ENCODE data around the gene HOXA13. TPM values are rescaled to one million over a fixed set of nuclear protein-coding genes. Genes with fewer than 3 reads are reported as not detected.

The HOXA13 gene
- total RNA-seq, 1 experiment from 2014 or later, result 0.68 TPM

DNA sequence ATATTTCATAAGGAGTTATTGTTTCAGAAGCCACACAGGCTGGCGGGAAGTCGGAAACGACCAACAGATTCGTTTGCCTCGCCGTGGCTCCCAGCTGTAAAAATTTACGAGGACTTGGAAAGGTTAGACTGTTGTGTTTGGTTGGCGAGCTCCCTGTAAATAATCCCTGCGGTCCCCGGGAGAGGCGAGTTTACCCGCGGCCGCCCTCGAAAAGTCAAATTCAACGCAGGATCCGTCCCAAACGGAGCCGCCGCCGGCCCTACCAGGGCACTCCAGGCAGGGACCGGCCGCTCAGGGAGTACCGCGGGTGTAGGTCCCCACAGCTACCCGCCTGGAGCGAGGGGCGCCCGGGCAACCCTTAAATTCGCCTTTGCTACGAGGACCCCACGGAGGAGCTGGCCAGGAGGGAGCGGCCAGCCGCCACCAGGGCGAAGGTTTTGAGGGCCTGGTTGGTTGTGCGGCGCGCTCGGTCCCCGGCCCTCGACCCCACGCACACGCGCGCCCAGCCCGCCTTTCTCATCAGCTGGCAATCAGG, 33.8 kb downstream of the HOXA13 start:
- TF ChIP-seq, protein P1, sequence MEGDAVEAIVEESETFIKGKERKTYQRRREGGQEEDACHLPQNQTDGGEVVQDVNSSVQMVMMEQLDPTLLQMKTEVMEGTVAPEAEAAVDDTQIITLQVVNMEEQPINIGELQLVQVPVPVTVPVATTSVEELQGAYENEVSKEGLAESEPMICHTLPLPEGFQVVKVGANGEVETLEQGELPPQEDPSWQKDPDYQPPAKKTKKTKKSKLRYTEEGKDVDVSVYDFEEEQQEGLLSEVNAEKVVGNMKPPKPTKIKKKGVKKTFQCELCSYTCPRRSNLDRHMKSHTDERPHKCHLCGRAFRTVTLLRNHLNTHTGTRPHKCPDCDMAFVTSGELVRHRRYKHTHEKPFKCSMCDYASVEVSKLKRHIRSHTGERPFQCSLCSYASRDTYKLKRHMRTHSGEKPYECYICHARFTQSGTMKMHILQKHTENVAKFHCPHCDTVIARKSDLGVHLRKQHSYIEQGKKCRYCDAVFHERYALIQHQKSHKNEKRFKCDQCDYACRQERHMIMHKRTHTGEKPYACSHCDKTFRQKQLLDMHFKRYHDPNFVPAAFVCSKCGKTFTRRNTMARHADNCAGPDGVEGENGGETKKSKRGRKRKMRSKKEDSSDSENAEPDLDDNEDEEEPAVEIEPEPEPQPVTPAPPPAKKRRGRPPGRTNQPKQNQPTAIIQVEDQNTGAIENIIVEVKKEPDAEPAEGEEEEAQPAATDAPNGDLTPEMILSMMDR (IDR thresholded peaks at IDR 0.05; ENCODE audit: insufficient read depth in 1 of 2, low read depth in 1 of 2, low read length in 1 of 2, severe bottlenecking in 1 of 2, unreplicated experiment in 1 of 2), result no peak
- no peaks in the 10 kb centered on the region for H3K27me3 ChIP-seq (replicated peaks; ENCODE audit: control insufficient read depth, insufficient read depth, low read length)
- ChIA-PET CTCF (interaction anchor here (0.5 to 0.8 kb wide), 2 partner anchors 10 to 503 kb away, joined by 3 read pairs; no protein-coding TSS in a partner anchor), POLR2A (no interaction called here)
- Mint-ChIP-seq H3K27ac (ENCODE audit: unreplicated experiment) (peak overlapping the region; percentile 42), H3K4me1 (ENCODE audit: low read depth, unreplicated experiment) (peaks cover 7% of the 10 kb centered on the region), H3K9me3 (ENCODE audit: unreplicated experiment) (no peaks in the 10 kb centered on the region), H3K27me3 (ENCODE audit: insufficient read depth, unreplicated experiment) (no peaks in the 10 kb centered on the region), H3K36me3 (ENCODE audit: insufficient read depth, unreplicated experiment) (peaks cover 11% of the 10 kb centered on the region), H3K4me3 (ENCODE audit: unreplicated experiment) (peak overlapping the region; percentile 78)
- H3K4me1 ChIP-seq, result peaks cover 5% of the 10 kb centered on the region; the same call in 1 of the 2 replicates
- intact Hi-C loops (cut with micrococcal nuclease; ENCODE audit: unreplicated experiment), result loop anchor here (10.0 kb wide), 1 partner anchor 961 kb away; the partner anchor contains the start of genes CBX3 and HNRNPA2B1
- no peaks in the 10 kb centered on the region for H3K9me3 ChIP-seq
- peak overlapping the region; percentile 66 for H3K4me3 ChIP-seq (ENCODE audit: low read depth, low read length)
- BruUV-seq (replicated peaks), result no TSS peak
- no peak for DNase-seq
- H3K36me3 ChIP-seq (ENCODE audit: control insufficient read depth, insufficient read depth, low read length), result no peaks in the 10 kb centered on the region

DNA sequence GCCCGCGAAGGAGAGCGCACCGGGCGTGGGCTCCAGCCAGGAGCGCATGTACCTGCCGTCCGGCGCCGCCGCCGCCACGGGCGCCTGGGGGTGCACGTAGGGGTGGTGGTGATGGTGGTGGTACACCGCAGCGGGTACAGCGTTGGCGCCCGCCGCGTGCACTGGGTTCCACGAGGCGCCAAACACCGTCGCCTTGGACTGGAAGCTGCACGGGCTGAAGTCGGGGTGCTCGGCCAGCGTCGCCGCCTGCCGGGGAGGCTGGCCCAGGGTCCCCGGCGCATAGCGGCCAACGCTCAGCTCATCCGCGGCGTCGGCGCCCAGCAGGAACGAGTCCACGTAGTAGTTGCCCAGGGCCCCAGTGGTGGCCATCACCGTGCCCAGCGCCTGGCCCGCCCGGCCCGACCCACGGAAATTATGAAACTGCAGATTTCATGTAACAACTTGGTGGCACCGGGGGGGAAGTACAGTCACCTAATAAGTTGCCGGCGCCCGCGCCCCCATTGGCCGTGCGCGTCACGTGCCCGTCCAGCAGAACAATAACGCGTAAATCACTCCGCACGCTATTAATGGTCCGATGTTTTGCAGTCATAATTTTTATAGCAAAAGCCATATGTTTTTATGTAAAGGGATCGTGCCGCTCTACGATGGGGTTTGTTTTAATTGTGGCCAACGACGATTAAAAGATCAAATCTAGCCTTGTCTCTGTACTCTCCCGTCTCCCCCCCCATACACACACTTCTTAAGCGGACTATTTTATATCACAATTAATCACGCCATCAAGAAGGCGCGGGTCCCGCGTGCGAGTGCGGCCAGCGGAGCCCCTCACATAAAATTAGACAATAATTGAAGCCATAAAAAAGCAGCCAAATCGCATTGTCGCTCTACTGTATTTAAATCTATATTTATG, 34.5 kb downstream of the HOXA13 start, which contains the start of gene HOXA9:
Gene HOXA9 (minus strand): TSS at position 449 of the 907 bp plus-strand sequence. CDS start 80 bp downstream, at position 369.
- H3K9me3 ChIP-seq, result no peaks in the 10 kb centered on the region
- peak within 1 kb of the TSS; percentile 66 for H3K4me3 ChIP-seq (ENCODE audit: low read depth, low read length)
- H3K27me3 ChIP-seq (replicated peaks; ENCODE audit: control insufficient read depth, insufficient read depth, low read length), result no peaks in the 10 kb centered on the region
- BruUV-seq (replicated peaks), result no TSS peak
- peak; percentile 81 for DNase-seq
- H3K4me1 Mint-ChIP-seq (ENCODE audit: low read depth, unreplicated experiment), result peaks cover 7% of the 10 kb centered on the region
- peaks cover 5% of the 10 kb centered on the region for H3K4me1 ChIP-seq
- intact Hi-C loops (cut with micrococcal nuclease; ENCODE audit: unreplicated experiment), result loop anchor here (10.0 kb wide), 1 partner anchor 961 kb away; the partner anchor contains the start of genes CBX3 and HNRNPA2B1
- H3K27ac Mint-ChIP-seq (ENCODE audit: unreplicated experiment), result peak within 1 kb of the TSS; percentile 42
- H3K27me3 Mint-ChIP-seq (ENCODE audit: insufficient read depth, unreplicated experiment), result no peaks in the 10 kb centered on the region
- ChIA-PET CTCF (interaction anchor here (0.5 to 1.0 kb wide), 4 partner anchors 11 to 504 kb away, joined by 3 to 4 read pairs (median 3); no protein-coding TSS in a partner anchor), POLR2A (interaction anchor here (0.6 kb wide), 1 partner anchor 576 kb away, joined by 3 read pairs; no protein-coding TSS in a partner anchor)
- peak within 1 kb of the TSS; percentile 78 for H3K4me3 Mint-ChIP-seq (ENCODE audit: unreplicated experiment)
- no peaks in the 10 kb centered on the region for H3K36me3 ChIP-seq (ENCODE audit: control insufficient read depth, insufficient read depth, low read length)
- no peaks in the 10 kb centered on the region for H3K9me3 Mint-ChIP-seq (ENCODE audit: unreplicated experiment)
- TF ChIP-seq, protein P1 (IDR thresholded peaks at IDR 0.05; ENCODE audit: insufficient read depth in 1 of 2, low read depth in 1 of 2, low read length in 1 of 2, severe bottlenecking in 1 of 2, unreplicated experiment in 1 of 2), result peak in 1 of 2 experiments; percentile 38
- peaks cover 11% of the 10 kb centered on the region for H3K36me3 Mint-ChIP-seq (ENCODE audit: insufficient read depth, unreplicated experiment)

All from Caco-2 (cell line).